HL-60/S4 treated with phorbol 12-myristate 13-acetate at 8.2 ng/mL for 4 days and 3 days (cell line): ENCODE data around the gene PYM1.

Experiments used
- in situ Hi-C: fragments of 300-500 bp; cut with MboI; formaldehyde crosslinking; loops from 2 replicates; pipeline ENCODE4 v1.15.0; 2022; ENCODE audit warnings: low sequenced_read_pairs

Gene PYM1

GRCh38 chr12:55927588-55928502 is at the start of gene PYM1:
Gene PYM1 (minus strand): TSS chr12:55927894. CDS start chr12:55927761, 133 bp downstream.
- in situ Hi-C loops = loop anchor here (25.0 kb wide), 1 partner anchor 191 kb away; the partner anchor contains the start of genes CD63 and GDF11

GRCh38 chr12:55974308-55974730 is 46.6 kb upstream of the PYM1 start:
- in situ Hi-C loops = no loop called here

DNA sequence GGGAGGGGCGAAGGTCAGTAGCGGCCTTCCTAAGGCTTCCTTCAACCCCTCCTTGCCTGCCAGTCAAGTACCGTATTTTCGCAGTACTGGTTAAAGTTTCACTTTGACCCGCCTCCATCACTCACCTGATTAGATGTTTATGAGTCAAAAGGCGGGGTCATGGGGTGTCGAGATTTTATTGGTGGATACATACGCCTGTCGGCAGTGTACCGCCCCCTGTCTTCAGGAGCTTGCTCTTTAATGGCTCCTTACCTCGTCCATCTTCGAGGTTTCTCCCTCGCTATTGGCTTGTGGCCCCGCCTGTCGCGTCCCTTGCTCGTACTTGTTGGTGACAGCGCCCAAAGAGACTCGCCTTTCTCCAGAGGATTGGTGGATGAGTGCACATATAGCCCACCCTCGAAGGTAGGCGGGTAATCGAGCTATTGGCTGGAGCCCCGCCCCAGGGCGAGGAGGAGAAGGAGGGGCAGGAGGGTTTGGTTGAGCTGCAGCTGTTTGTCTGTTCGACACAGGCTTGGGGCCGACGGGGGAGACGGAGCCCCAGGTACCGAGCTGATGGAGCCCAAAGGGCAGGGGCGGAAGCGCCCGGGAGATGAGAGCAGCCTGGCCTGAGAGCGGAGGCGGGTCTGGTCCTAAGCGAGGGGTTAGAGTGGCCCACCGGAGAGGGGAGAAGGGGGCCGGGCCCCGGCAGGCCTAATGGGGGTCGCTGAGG is 46.1 kb upstream of the PYM1 start, which contains the start of gene RAB5B:
RAB5B (plus strand) TSS at position 480 of the 709 bp plus-strand sequence. CDS start 12,883 bp downstream, outside the sequence.
- in situ Hi-C loops = no loop called here

GRCh38 chr12:55972911-55973598 is 45.4 kb upstream of the PYM1 start:
- in situ Hi-C loops = no loop called here

DNA sequence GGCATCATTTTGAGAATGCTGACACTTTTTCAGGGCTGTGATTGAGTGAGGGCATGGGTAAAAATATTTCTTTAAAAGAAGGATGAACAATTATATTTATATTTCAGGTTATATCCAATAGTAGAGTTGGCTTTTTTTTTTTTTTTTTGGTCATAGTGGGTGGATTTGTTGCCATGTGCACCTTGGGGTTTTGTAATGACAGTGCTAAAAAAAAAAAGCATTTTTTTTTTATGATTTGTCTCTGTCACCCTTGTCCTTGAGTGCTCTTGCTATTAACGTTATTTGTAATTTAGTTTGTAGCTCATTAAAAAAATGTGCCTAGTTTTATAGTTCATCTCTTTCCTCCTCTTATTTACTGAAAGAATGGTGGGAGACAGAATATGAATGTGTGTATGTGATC is 44.8 kb upstream of the PYM1 start:
- in situ Hi-C loops = no loop called here

DNA sequence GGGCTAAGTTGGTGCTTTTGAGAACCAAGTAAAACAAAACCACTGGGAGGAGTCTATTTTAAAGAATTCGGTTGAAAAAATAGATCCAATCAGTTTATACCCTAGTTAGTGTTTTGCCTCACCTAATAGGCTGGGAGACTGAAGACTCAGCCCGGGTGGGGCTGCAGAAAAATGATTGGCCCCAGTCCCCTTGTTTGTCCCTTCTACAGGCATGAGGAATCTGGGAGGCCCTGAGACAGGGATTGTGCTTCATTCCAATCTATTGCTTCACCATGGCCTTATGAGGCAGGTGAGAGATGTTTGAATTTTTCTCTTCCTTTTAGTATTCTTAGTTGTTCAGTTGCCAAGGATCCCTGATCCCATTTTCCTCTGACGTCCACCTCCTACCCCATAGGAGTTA is 44.3 kb upstream of the PYM1 start:
- in situ Hi-C loops = no loop called here

- in situ Hi-C loops = no loop called here
Measured at GRCh38 chr12:55970775-55971174, 43.1 kb upstream of the PYM1 start.

- in situ Hi-C loops = no loop called here
Measured at GRCh38 chr12:55969356-55969755, 41.7 kb upstream of the PYM1 start.

- in situ Hi-C loops = no loop called here
Measured at GRCh38 chr12:55966408-55967281, 39.0 kb upstream of the PYM1 start, which contains the start of gene CDK2. Gene CDK2 (plus strand): TSS chr12:55966830. CDS start chr12:55967009, 179 bp downstream.

GRCh38 chr12:55965941-55966407 is 38.3 kb upstream of the PYM1 start, which contains the start of gene PMEL:
Gene PMEL (minus strand): TSS chr12:55966042. CDS start chr12:55966011, 31 bp downstream.
- in situ Hi-C loops = no loop called here

DNA sequence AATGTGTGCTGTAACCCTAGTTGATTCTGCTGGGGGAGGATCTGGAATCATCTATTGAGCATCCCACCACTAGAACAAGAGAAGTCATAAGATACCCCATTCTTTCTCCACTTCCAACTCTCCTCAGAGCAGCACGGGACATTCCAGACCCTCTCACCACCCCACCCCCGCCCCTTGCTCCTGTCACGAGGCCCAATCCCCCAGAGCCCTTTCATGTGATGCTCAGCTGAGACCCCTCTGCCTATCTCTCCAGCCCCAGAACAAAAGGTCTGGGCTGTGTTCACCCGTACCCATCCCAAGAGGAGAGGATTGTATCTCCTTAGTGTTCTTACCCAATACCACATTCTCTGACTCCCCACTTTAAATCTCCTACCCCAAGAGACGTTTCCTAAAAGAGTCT is 37.5 kb upstream of the PYM1 start:
- in situ Hi-C loops = no loop called here

DNA sequence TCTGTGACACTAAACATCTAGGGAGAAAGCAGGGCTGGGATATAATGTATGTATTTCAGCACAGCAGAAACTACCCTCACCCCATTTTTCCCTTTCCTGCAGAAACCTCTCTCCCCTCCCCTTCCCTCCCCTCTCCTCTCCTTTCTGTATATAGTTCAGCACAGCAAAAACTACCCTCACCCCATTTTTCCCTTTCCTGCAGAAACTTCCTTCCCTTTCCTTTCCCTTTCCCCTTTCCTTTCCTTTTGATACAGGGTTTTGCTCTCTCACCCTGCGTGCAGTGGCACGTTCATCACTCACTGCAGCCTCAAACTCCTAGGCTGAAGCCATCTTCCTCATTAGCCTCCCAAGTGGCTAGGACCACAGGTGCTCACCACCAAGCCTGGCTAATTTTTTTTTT is 36.1 kb upstream of the PYM1 start:
- in situ Hi-C loops = no loop called here

GRCh38 chr12:55957106-55957859 is 29.6 kb upstream of the PYM1 start:
- in situ Hi-C loops = no loop called here

DNA sequence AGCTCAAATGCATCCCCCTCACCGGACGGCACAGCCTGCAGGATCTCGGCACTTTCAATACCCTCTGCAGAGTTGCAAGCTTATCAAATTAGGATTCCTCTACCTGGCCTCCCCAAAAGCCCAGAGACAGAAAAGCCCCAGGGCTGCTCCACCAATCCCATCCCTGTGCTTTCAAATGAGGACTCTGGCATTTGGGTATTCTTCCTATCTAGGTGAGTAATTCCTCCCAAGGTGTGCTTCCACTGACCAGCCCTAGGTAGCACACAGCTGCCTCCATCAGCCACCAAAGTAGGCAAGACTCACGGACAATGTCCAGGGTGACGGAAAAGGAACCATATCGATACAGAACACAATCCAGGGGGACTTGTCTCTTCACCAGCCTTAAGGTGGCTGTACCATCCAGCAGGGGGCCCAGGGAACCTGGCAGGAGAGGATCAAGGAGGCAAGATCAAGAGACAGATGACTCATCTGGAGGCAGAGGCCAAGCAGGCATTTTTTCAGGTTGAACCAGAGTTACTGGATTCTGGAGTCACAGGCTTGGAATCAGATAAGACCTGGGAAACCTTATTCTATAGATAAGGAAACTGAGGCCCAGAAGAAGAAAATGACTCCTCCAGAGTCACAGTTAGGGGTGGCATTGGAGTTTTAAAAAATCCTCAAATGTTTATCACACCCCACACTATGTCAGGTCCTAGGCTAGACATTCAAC is 28.3 kb upstream of the PYM1 start:
- in situ Hi-C loops = no loop called here

DNA sequence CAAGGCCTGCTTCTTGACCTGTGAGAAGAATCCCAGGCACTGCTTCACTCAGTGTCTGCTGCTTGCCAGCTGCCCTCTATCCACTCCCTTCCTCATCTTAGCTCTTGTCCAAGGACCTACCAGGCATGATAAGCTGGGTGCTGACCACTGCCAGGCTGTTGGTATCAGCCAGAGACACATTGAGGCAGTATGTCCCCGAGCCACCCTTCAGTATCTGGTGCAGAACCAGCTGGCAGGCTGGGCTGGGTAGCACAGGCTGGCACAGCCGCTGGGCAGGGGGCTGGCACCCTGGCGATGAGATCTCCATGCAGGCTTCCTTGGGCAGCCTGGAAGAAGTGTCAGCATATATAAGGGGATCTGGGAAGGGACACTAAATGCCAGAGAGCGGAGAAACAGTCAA is 27.6 kb upstream of the PYM1 start:
- in situ Hi-C loops = no loop called here

- in situ Hi-C loops = loop anchor here (25.0 kb wide), 1 partner anchor 209 kb away; the partner anchor contains the start of genes CD63 and GDF11
Measured at GRCh38 chr12:55946553-55946952, 18.9 kb upstream of the PYM1 start.

- in situ Hi-C loops = loop anchor here (25.0 kb wide), 1 partner anchor 205 kb away; the partner anchor contains the start of genes CD63 and GDF11
Measured at GRCh38 chr12:55942577-55943136, 15.0 kb upstream of the PYM1 start.

GRCh38 chr12:55942055-55942454 is 14.4 kb upstream of the PYM1 start:
- in situ Hi-C loops = loop anchor here (25.0 kb wide), 1 partner anchor 205 kb away; the partner anchor contains the start of genes CD63 and GDF11
